Smooth muscle cell of the brain vasculature (primary cell): ENCODE results near the gene OR4B1.

Experiments used
- DNase-seq: peaks from one replicate; pipeline ENCODE4 v3.0.0-alpha.2; 2012; ENCODE audit warnings: low read depth, low spot score

The OR4B1 gene

GRCh38 chr11:48248902-48249301 lies 32.3 kb downstream of the OR4B1 start:
- DNase-seq = no peak

GRCh38 chr11:48261600-48261999 lies 45.0 kb downstream of the OR4B1 start:
- DNase-seq = no peak

DNA sequence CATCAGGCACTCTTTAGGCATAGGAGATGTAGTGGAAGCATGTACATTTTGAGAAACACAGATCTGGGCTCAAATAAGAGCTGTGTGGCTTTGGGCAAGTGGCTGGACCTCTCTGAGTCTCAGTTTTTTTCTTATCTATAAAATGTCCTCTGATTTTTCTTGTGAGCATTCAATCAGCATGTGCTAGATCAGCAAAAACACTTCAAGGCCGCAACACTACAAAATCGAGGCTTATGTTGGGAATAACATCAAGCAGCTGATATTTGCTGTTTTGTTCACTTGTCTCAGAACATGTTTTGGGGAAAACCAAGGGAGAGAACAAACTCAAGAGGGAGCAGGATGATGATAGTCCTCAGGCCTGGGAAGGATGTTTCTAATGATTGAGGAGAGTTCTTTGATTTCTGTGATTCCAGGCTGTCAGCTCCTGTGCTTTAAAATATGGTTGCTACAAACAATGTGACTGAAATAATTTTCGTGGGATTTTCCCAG lies 46.9 kb downstream of the OR4B1 start, which contains the start of gene OR4X1:
TSS of gene OR4X1 (plus strand) at position 439 of the 489 bp plus-strand sequence. CDS start at position 439, 0 bp downstream.
- no peak for DNase-seq
